ENCODE data around the gene CENPV. TPM values are rescaled to one million over a fixed set of nuclear protein-coding genes. Genes with fewer than 3 reads are reported as not detected.

Gene CENPV
- total RNA-seq, 1 experiment from 2014 or later, result 9.5 TPM

DNA sequence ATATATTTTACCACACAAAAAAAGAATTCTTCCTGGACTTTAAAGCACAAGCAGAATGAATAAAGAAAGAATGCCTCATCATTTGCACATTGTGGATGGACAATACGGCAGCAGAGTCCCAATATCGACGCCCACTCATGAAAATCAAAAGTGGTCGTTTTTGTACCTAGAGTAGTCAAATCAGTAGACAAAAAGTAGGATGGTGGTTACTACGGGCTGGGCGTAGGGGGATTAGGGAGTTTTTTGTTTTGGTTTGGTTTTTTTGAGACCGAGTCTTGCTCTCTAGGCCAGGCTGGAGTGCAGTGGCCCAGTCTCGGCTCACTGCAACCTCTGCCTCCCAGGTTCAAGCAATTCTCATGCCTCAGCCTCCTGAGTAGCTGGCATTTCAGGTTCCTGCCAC, 8.6 kb upstream of the CENPV start:
- DNase-seq (ENCODE audit: low read depth), result no peak

- no peak for DNase-seq (ENCODE audit: low read depth)
These were observed 5.1 kb upstream of the CENPV start for GRCh38 chr17:16358394-16358793.

DNA sequence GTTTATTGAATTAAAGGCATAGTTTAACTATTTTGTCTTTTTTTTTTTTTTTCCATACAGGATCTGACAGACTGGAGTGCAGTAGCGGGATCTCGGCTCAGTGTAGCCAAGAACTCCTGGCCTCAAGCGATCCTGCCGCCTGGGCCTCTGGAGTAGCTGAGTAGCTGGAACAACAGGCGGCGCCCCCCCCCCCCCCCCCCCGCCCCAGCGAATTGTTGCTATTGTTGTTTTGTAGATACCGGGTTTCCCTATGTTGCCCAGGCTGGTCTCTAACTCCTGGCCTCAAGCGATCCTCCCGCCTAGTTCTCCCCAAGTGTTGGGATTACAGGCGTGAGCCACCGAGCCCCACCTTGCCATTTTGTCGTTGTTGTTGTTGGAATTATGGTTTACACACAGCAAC, 1.3 kb upstream of the CENPV start:
- no peak for DNase-seq (ENCODE audit: low read depth)

DNA sequence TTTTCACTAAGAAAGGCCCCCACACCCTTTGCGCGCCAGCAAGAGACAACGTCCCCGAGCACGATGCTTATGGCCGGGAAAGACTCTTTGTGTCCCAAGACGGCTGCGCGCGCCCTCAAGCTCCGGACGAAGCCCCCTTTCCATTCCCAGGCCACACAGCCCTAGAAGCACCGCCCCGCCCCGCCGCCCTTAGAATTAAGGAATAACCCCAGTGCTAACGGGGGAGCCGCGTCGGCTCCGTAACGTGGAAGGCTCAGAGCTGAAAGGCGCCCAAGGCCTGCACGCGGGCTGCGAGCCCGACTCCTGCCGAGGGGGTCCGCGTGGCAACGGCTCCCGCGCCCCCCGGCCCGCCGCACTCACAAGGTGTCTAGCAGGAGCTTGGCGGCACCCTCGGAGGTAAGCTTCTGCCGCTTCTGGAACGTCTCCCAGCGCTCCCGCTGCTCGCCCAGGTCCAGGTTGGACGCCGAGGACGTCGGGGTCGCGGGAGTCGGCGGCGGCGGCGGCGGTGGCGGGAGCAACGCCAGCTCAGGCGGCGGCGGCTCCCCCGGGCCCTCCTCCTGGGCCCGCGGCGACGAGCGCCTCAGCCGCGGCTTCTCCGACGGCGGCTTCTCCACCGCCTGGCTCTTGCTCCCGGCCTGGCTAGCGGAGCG, 477 bp downstream of the CENPV start:
- no peak for DNase-seq (ENCODE audit: low read depth)

GRCh38 chr17:16352303-16352666, 984 bp downstream of the CENPV start:
- no peak for DNase-seq (ENCODE audit: low read depth)

GRCh38 chr17:16351831-16352230, 1.4 kb downstream of the CENPV start:
- DNase-seq (ENCODE audit: low read depth), result peak; percentile 39

DNA sequence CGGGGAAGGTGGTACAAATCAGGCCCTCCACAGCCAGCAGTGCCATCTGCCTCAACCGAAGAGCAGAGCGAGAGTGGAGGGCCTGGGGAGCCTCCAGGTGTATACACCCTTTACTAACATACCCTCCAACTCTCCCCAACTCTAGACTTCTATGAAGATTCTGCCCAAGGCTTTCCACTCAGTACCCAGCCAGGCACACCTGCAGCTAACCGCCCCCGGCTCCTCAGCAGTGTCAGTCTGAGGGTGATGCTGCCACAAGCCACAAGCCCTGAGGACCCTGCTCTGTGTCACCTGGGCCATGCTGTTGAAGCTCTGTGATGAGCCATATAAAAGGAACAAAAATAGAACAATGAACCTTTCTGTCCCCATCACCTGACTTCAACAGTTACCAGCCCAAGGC, 3.8 kb downstream of the CENPV start:
- DNase-seq (ENCODE audit: low read depth), result no peak

- no peak for DNase-seq (ENCODE audit: low read depth)
These were observed 4.7 kb downstream of the CENPV start for GRCh38 chr17:16348586-16348985.

DNA sequence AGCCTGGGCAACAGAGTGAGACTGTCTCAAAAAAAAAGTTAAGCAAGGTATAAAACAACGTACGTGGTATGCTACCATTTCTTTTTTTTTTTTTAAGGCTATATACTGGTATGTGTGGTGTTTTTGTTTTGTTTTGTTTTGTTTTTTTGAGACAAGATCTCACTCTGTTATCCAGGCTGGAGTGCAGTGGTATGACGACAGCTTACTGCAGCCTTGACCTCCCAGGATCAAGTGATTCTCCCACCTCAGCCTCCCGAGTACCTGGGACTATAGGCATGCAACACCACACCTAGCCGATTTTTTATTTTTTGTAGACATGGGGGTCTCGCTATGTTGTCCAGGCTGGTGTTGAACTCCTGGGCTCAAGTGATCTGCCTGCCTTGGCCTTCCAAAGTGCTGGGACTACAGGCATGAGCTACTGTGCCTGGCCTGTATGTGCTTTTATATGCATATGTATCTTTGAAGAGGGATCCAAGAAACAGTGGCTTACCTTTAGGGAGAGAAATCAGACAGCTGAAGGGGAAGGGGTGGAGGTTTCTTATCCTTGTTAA, 6.5 kb downstream of the CENPV start:
- DNase-seq (ENCODE audit: low read depth), result no peak

DNA sequence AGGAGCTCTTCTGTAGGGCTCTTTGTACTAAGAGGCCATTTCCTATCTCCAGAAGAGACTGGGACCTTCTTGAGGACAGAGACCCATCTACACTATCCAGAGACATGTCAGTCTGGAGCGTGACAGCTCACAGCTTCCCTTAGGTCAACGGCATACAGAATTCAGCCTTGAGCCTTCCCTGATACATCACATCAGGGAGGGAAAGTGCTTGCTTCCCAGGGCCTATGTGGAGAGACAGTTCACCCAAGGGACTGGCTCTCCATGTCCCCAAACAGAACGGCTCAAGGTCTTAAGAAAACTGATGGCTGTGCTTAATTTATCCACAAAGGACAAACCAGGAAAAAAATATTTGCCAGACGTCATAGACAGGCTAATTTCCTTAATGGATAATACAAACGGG, 7.7 kb downstream of the CENPV start:
- DNase-seq (ENCODE audit: low read depth), result no peak

DNA sequence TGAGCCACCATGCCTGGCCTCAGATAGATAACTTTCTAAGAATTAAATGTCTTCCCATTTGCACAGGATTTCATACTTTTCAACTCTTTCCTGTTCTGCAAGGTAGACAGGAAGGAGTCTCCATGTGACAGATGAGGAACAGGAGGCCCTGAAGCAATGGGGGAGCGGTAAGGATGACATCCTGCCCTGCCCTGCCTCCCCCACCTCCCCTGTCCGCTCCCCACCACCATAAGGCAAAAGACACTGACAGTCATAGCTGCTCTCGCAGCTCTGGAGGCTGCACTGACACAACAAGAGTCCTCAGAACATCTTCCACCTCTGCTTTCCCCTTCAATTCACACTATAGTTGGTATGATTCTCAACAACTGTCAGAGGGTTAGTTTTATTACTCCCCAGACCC, 9.7 kb downstream of the CENPV start:
- no peak for DNase-seq (ENCODE audit: low read depth)

GRCh38 chr17:16342979-16343378, 10.3 kb downstream of the CENPV start:
- no peak for DNase-seq (ENCODE audit: low read depth)

- no peak for DNase-seq (ENCODE audit: low read depth)
These were observed 13.3 kb downstream of the CENPV start for GRCh38 chr17:16339959-16340358.

- DNase-seq (ENCODE audit: low read depth), result no peak
These were observed 13.9 kb downstream of the CENPV start for GRCh38 chr17:16339402-16339801.

- DNase-seq (ENCODE audit: low read depth), result no peak
These were observed 14.9 kb downstream of the CENPV start for GRCh38 chr17:16338391-16338790.

DNA sequence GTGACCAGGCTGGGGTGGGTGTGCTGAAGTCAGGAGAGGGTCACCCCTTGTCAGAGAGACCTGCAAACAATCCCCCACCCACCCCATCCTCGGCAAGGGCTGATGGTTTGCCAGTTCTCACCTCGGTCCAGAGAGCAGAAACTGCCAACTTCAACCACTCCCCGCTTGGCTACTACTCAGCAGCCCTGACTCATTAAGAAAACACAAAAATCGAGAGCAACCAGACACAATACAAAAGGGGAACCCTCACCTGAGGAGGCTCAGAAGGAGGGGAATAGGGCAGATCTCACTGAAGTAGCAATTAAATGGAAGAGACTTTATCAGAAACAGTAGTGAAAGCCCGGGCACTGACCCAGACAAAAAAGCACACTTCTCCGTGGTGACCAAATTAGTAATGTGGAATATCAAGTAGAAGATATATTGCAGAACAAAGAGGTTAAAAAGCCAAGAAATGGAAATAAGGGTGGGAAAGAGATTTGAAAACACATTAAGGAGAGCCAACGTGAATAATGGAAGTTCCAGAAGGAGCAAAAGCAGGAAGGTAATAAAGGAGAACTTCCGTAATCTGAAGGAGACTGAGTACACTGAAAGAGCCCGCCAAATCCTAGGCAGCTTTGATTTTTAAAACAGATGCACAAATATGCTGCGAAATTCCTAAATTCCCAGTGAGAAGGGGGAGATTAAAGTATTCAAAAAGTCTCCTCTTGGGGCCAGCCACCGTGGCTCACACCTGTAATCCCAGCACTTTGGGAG, 23.6 kb downstream of the CENPV start:
- peak; percentile 45 for DNase-seq (ENCODE audit: low read depth)

DNA sequence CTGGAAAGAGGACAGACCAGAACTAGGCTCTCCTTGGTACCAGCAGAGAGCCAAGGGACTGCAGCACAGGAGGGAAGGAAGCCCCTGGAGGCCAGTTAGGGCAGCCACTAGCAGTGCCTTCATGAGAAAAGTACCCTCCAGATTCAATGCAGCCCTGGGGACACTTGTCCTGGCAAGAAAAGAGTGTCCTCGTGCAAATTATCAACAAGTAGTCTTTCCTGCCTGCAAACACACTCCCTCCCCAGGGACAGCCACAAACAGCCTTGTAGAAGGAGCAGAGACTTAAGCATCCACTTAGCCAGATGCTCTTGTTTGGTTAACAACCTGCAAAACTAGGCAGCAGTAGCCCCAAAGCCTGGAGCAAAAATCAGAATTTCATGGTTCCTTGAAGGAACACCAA, 24.3 kb downstream of the CENPV start:
- DNase-seq (ENCODE audit: low read depth), result peak; percentile 24

DNA sequence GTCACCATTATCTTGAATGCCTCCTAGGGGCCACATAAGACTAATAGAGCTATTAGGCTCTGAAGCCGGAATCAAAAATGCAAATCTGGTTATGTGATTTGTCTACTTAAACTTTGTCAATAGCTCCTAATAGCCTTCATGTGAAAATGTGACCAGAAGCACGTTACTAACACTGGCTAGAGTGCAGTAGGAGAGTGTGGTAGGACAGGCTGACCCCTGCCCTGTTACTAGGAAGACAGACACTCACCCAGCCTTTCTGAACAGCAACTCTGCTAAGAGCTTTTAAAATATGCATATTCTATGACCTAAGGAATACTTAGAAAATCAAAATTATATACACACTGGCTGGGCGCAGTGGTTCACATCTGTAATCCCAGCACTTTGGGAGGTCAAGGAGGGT, 26.3 kb downstream of the CENPV start:
- DNase-seq (ENCODE audit: low read depth), result no peak

DNA sequence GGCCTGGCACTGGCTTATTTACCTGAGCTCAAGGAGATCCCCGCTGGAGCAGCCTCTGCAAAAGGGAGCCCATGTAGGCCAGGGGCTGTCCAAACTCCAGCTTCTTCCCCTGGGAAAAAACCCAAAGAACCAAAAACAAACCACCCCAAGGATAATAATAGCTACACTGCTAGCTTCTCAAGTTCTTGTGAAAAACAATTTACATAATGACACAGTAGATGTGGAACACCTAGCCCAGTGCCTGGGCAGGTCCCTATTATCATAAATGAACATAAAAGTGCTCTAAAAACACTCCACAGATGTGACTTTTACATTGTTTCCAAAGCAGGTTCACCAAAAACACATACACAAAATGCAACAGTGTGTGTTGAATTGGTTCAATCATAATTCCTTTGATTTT, 27.3 kb downstream of the CENPV start:
- DNase-seq (ENCODE audit: low read depth), result no peak

GRCh38 chr17:16322636-16323035, 30.6 kb downstream of the CENPV start:
- peak; percentile 84 for DNase-seq (ENCODE audit: low read depth)

DNA sequence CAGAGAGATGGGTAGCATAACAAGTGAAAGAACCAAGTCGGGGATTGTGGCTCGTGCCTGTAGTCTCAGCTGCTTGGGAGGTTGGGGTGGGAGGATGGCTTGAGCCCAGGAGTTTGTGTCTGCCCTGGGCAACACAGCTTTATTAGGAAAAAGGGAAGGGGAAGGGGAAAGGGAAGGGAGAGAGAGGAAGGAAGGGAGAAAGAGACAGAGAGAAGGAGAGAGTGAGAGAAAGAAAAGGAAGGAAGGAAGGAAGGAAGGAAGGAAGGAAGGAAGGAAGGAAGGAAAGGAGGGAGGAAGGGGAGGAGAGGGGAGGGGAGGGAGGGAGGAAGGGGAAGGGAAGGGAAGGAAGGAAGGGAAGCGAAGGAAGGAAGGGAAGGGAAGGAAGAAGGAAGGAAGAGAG, 33.3 kb downstream of the CENPV start:
- no peak for DNase-seq (ENCODE audit: low read depth)

- DNase-seq (ENCODE audit: low read depth), result no peak
These were observed 38.4 kb downstream of the CENPV start for GRCh38 chr17:16314859-16315258.

DNA sequence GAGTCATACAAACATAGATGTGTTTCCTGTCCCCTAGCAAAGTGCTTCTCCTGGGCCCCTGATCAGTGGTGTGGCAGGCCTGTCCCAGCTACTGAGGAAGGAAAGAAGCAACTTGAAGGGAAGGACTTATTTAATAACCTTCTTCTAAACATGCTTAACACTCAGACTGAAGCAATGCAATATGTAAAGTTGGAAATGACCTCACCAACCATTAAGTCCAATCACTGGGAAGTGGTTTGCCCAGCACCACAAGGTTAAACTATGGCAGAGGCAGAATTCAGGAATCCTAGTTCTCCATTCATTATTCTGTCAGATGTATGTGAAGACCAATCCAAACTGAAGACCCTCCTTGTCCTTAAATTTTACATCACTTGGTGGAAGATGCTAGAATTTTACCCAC, 39.1 kb downstream of the CENPV start:
- no peak for DNase-seq (ENCODE audit: low read depth)

Measured in LHCN-M2 (cell line).